HEK293 (cell line): Measurements from ENCODE around the gene C17orf50.

ENCODE experiments used
- CTCF ChIA-PET: fragments of 350-600 bp; formaldehyde crosslinking; extraction: SDS; loops from one replicate; lab custom pipeline; 2021; ENCODE audit warnings: antibody characterized with exemption; lab: Yijun Ruan, JAX
- POLR2A ChIA-PET: fragments of 300-600 bp; formaldehyde crosslinking; extraction: SDS; loops from one replicate; lab custom pipeline; 2020; ENCODE audit warnings: antibody characterized with exemption, inconsistent platforms; lab: Yijun Ruan, JAX
- H3K27ac ChIP-seq: fragments of 200-500 bp; sonication (Bioruptor generic); 2 replicates; pipeline ENCODE4 v1.5.1; 2014; ENCODE audit warnings: low read depth, low read length, control low read depth, inconsistent platforms; ENCODE audit errors: extremely low read depth
- H3K36me3 ChIP-seq, 2 experiments: fragments of 200-500 bp in 1 of 2; sonication (Bioruptor generic) in 1 of 2; 1 replicate in 1 of 2; 2 replicates in 1 of 2; pipeline ENCODE4 v1.5.1; 2014 to 2017; ENCODE audit warnings: inconsistent platforms in 2 of 2, low read length in 2 of 2; ENCODE audit not compliant: control insufficient read depth in 2 of 2, insufficient read depth in 1 of 2
- H3K4me1 ChIP-seq: fragments of 200-500 bp; sonication (Bioruptor generic); 2 replicates; pipeline ENCODE4 v1.5.1; 2014; ENCODE audit warnings: mild to moderate bottlenecking, low read length, inconsistent platforms; ENCODE audit not compliant: control insufficient read depth, insufficient read depth
- H3K4me3 ChIP-seq: 2 replicates; pipeline ENCODE4 v1.5.1; 2011; ENCODE audit warnings: low read depth, mild to moderate bottlenecking, control low read depth, low read length, moderate library complexity
- H3K9me3 ChIP-seq: fragments of 200-500 bp; sonication (Bioruptor generic); 2 replicates; pipeline ENCODE4 v1.5.1; 2014; ENCODE audit warnings: low read depth, low read length, inconsistent platforms; ENCODE audit not compliant: control insufficient read depth, insufficient read depth
- HOXD13 ChIP-seq: sonication (generic); formaldehyde crosslinking; IDR thresholded peaks from 2 replicates; pipeline ENCODE4 v1.8.0; 2022; ENCODE audit warnings: missing genetic modification reagents, borderline replicate concordance
- IKZF3 ChIP-seq: fragments of 450-650 bp; IDR thresholded peaks from 2 replicates; pipeline ENCODE4 v1.5.0; 2018; ENCODE audit warnings: missing biosample characterization, mild to moderate bottlenecking, missing genetic modification characterization, moderate library complexity
- ZBTB17 ChIP-seq: fragments of 450-650 bp; formaldehyde crosslinking; IDR thresholded peaks from 2 replicates; pipeline ENCODE4 v1.5.1; 2016; ENCODE audit warnings: missing biosample characterization, missing genetic modification characterization
- ZBTB21 ChIP-seq: fragments of 450-650 bp; formaldehyde crosslinking; IDR thresholded peaks from 2 replicates; pipeline ENCODE4 v1.5.1; 2017; ENCODE audit warnings: missing biosample characterization, missing genetic modification characterization
- ZBTB7A ChIP-seq: fragments of 450-650 bp; formaldehyde crosslinking; IDR thresholded peaks from 2 replicates; pipeline ENCODE4 v1.5.1; 2016; ENCODE audit warnings: low read depth, missing biosample characterization, missing genetic modification characterization
- ZBTB8A ChIP-seq: fragments of 450-650 bp; formaldehyde crosslinking; IDR thresholded peaks from 2 replicates; pipeline ENCODE4 v1.5.1; 2016; ENCODE audit warnings: missing biosample characterization, missing genetic modification characterization
- ZIC2 ChIP-seq: fragments of 450-650 bp; formaldehyde crosslinking; IDR thresholded peaks from 2 replicates; pipeline ENCODE4 v1.5.1; 2016; ENCODE audit warnings: missing biosample characterization, missing genetic modification characterization
- ZNF112 ChIP-seq: fragments of 450-650 bp; formaldehyde crosslinking; IDR thresholded peaks from 2 replicates; pipeline ENCODE4 v1.5.0; 2017; ENCODE audit warnings: missing biosample characterization, missing genetic modification characterization
- ZNF121 ChIP-seq: fragments of 450-650 bp; formaldehyde crosslinking; IDR thresholded peaks from 2 replicates; pipeline ENCODE4 v1.5.1; 2016; ENCODE audit warnings: missing biosample characterization, missing genetic modification characterization
- ZNF140 ChIP-seq: fragments of 450-650 bp; formaldehyde crosslinking; IDR thresholded peaks from 2 replicates; pipeline ENCODE4 v1.5.1; 2016; ENCODE audit warnings: missing biosample characterization, missing genetic modification characterization
- ZNF146 ChIP-seq: fragments of 450-650 bp; formaldehyde crosslinking; IDR thresholded peaks from 2 replicates; pipeline ENCODE4 v1.5.1; 2016; ENCODE audit warnings: missing biosample characterization, missing genetic modification characterization
- ZNF16 ChIP-seq: fragments of 450-650 bp; formaldehyde crosslinking; IDR thresholded peaks from 2 replicates; pipeline ENCODE4 v1.5.1; 2016; ENCODE audit warnings: low read depth, missing biosample characterization, missing genetic modification characterization
- ZNF324 ChIP-seq: fragments of 450-650 bp; formaldehyde crosslinking; IDR thresholded peaks from 2 replicates; pipeline ENCODE4 v1.5.1; 2016; ENCODE audit warnings: missing biosample characterization, missing genetic modification characterization
- ZNF350 ChIP-seq: fragments of 450-650 bp; formaldehyde crosslinking; IDR thresholded peaks from 2 replicates; pipeline ENCODE4 v1.5.0; 2017; ENCODE audit warnings: missing biosample characterization, mild to moderate bottlenecking, missing genetic modification characterization
- ZNF473 ChIP-seq: fragments of 450-650 bp; formaldehyde crosslinking; IDR thresholded peaks from 2 replicates; pipeline ENCODE4 v1.5.1; 2017; ENCODE audit warnings: missing biosample characterization, missing genetic modification characterization
- ZNF514 ChIP-seq: fragments of 450-650 bp; formaldehyde crosslinking; IDR thresholded peaks from 2 replicates; pipeline ENCODE4 v1.5.1; 2016; ENCODE audit warnings: missing biosample characterization, missing genetic modification characterization
- ZNF571 ChIP-seq: fragments of 450-650 bp; formaldehyde crosslinking; IDR thresholded peaks from 2 replicates; pipeline ENCODE4 v1.5.0; 2017; ENCODE audit warnings: missing biosample characterization, missing genetic modification characterization
- TF ChIP-seq, protein P1 (sequence below): sonication (generic); formaldehyde crosslinking; IDR thresholded peaks from 2 replicates; pipeline ENCODE4 v1.8.1; 2022; ENCODE audit warnings: mild to moderate bottlenecking, moderate library complexity, missing genetic modification reagents
- TF ChIP-seq, protein P2 (sequence below): fragments of 450-650 bp; formaldehyde crosslinking; IDR thresholded peaks from 2 replicates; pipeline ENCODE4; 2016; ENCODE audit warnings: missing biosample characterization, missing genetic modification characterization
- TF ChIP-seq, protein P3 (sequence below): fragments of 450-650 bp; formaldehyde crosslinking; IDR thresholded peaks from 2 replicates; pipeline ENCODE4 v1.5.1; 2016; ENCODE audit warnings: missing biosample characterization, missing genetic modification characterization
- TF ChIP-seq, protein P4 (sequence below): fragments of 450-650 bp; formaldehyde crosslinking; IDR thresholded peaks from 2 replicates; pipeline ENCODE4 v1.5.1; 2017; ENCODE audit warnings: missing biosample characterization, missing genetic modification characterization
- TF ChIP-seq, protein P5 (sequence below): fragments of 450-650 bp; formaldehyde crosslinking; IDR thresholded peaks from 2 replicates; pipeline ENCODE4 v1.5.1; 2016; ENCODE audit warnings: missing biosample characterization, missing genetic modification characterization

Gene C17orf50

DNA sequence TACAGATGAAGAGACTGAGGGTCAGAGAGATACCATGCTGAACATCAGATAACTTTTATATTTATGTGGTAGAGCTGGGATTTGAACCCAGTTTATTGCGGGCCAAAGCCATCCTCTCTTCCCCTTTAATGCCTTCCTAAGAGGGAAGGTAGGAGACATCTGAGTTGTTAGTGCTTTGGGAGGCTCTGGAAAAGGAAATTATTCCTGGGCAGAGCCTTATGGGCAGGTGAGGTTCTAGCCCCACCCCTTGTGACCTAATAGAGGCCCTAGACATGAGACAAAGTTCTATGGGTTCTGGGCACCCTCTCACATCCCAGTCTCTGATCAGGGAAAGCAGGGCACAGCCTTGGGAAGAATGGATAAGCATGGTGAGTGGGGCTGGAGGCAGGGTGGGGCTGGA, at the start of gene C17orf50:
Gene C17orf50, plus strand, starts transcription at position 301 of the 400 bp plus-strand sequence. Its CDS starts 55 bp downstream, at position 356.
- no peaks in the 10 kb centered on the region for H3K36me3 ChIP-seq
- H3K4me3 ChIP-seq, result no peak within 1 kb of the TSS
- TF ChIP-seq, protein P1, sequence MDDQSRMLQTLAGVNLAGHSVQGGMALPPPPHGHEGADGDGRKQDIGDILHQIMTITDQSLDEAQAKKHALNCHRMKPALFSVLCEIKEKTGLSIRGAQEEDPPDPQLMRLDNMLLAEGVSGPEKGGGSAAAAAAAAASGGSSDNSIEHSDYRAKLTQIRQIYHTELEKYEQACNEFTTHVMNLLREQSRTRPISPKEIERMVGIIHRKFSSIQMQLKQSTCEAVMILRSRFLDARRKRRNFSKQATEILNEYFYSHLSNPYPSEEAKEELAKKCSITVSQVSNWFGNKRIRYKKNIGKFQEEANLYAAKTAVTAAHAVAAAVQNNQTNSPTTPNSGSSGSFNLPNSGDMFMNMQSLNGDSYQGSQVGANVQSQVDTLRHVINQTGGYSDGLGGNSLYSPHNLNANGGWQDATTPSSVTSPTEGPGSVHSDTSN (CRISPR knock-in tag), result no peak
- no peak for TF ChIP-seq IKZF3
- no peak for TF ChIP-seq ZNF16 (tag by site-specific recombination)
- no peak for TF ChIP-seq ZNF324 (tag by site-specific recombination)
- no peak for TF ChIP-seq ZBTB21 (tag by site-specific recombination)
- no peak for TF ChIP-seq ZBTB7A
- no peak for TF ChIP-seq ZNF146 (tag by site-specific recombination)
- no peaks in the 10 kb centered on the region for H3K9me3 ChIP-seq
- POLR2A ChIA-PET, result no interaction called here
- CTCF ChIA-PET, result interaction anchor here (0.7 to 3.4 kb wide), 5 partner anchors 13 to 372 kb away, joined by 3 to 20 read pairs (median 6); partner anchors contain the start of gene SLFN12L
- H3K27ac ChIP-seq, result no peak within 1 kb of the TSS
- no peaks in the 10 kb centered on the region; the same call in 1 of the 2 replicates for H3K4me1 ChIP-seq

DNA sequence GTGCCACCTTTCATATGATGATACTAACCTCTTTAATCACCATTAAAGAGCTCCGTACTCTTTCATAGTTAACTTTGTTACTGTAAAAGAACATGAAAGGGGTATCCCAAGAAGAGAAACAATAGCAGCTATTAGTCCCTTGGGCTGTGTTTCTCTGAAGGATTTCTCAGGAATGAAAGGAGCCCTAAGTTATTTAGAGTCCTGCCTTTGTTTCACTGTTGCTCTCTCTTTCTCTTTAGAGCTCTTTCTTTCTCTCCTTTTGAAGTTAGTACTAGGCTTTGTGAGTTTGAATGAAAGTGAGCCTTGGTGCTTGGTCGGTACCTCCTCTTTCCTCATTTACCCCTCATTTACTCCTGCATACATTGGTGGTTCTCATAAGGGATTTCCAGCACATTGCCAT, 49.7 kb upstream of the C17orf50 start:
- peaks cover 28 to 62% of the 10 kb centered on the region in 2 experiments for H3K36me3 ChIP-seq
- peaks cover 2% of the 10 kb centered on the region; the same call in 1 of the 2 replicates for H3K4me1 ChIP-seq
- H3K4me3 ChIP-seq, result no peak overlapping the region
- no peak overlapping the region for H3K27ac ChIP-seq
- CTCF ChIA-PET, result interaction anchor here (0.6 to 2.3 kb wide), 3 partner anchors 21 to 37 kb away, joined by 3 to 14 read pairs (median 5); no protein-coding TSS in a partner anchor
- TF ChIP-seq ZNF514 (no peak), ZIC2 (tag by site-specific recombination) (no peak), ZNF112 (tag by site-specific recombination) (no peak)
- TF ChIP-seq, all 188 proteins: peak for 0
- no peaks in the 10 kb centered on the region for H3K9me3 ChIP-seq
- POLR2A ChIA-PET, result interaction anchor here (1.1 kb wide), 1 partner anchor 98 kb away, joined by 3 read pairs; the partner anchor contains the start of gene TAF15

DNA sequence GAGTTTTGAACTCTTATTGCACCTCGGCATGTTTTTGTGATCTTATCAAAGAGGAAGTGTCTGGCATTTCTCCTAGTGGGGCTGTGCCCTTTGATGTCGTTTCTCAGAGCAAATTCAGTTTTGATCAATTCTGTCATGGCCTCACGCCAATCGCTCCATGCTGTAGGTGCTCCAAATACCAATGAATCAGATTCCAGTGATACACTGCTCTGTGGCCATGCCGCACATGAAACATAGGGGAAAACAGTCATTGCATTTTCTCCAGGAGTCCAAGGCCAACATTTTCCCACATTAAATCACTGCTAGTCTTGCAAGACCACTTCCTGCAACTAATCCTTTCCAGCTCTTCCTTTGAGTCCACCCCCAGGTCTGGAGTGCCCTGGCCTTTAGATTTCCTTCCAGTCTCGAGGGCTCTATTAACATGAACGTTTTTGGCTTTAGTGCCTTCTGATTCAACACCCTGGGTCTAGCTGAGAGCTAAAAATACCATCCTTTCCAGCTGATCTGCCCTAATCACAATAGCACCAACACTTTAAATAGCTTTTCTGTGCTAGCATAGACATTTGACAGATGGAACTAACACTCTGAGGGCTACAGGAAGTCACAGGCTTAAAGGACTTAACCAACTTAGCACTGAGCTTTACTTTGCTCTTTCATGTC, 47.5 kb upstream of the C17orf50 start:
- Histone ChIP-seq H3K27ac (no peak overlapping the region), H3K9me3 (no peaks in the 10 kb centered on the region), H3K4me3 (no peak overlapping the region), H3K36me3 (peaks cover 31 to 84% of the 10 kb centered on the region in 2 experiments), H3K4me1 (peaks cover 10% of the 10 kb centered on the region)
- TF ChIP-seq ZBTB8A (tag by site-specific recombination) (no peak), ZNF121 (no peak), ZBTB17 (tag by site-specific recombination) (no peak)
- TF ChIP-seq, protein P2, sequence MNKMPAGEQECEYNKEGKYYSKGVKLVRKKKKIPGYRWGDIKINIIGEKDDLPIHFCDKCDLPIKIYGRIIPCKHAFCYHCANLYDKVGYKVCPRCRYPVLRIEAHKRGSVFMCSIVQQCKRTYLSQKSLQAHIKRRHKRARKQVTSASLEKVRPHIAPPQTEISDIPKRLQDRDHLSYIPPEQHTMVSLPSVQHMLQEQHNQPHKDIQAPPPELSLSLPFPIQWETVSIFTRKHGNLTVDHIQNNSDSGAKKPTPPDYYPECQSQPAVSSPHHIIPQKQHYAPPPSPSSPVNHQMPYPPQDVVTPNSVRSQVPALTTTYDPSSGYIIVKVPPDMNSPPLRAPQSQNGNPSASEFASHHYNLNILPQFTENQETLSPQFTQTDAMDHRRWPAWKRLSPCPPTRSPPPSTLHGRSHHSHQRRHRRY (tag by site-specific recombination), result no peak
- CTCF ChIA-PET, result interaction anchor here (0.5 to 0.7 kb wide), 2 partner anchors 8 to 9 kb away, joined by 3 to 4 read pairs; no protein-coding TSS in a partner anchor
- POLR2A ChIA-PET, result no interaction called here

DNA sequence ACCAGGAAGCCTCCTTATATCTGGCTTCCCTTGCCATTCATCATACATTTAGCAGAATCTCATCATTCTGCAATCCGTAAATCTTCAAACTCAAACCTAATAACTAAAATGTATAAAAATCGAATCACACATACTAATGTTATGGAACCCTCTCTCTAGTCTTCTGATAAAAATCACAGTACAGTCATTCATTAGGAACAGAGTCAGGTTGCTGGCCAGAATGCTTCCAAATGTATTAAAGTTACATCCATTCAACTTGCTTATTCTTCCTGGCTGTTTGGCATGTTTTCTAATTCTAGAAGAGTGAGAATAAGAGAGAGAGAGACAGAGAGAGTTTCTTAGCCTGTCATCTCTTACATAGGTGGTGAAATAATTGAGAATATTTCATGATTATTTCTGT, 45.7 kb upstream of the C17orf50 start:
- H3K27ac ChIP-seq, result no peak overlapping the region
- peaks cover 37 to 84% of the 10 kb centered on the region in 2 experiments for H3K36me3 ChIP-seq
- ChIA-PET POLR2A (no interaction called here), CTCF (no interaction called here)
- peaks cover 10% of the 10 kb centered on the region for H3K4me1 ChIP-seq
- no peak overlapping the region for H3K4me3 ChIP-seq
- no peaks in the 10 kb centered on the region for H3K9me3 ChIP-seq
- TF ChIP-seq ZNF350 (tag by site-specific recombination), result no peak
- TF ChIP-seq, protein P3, sequence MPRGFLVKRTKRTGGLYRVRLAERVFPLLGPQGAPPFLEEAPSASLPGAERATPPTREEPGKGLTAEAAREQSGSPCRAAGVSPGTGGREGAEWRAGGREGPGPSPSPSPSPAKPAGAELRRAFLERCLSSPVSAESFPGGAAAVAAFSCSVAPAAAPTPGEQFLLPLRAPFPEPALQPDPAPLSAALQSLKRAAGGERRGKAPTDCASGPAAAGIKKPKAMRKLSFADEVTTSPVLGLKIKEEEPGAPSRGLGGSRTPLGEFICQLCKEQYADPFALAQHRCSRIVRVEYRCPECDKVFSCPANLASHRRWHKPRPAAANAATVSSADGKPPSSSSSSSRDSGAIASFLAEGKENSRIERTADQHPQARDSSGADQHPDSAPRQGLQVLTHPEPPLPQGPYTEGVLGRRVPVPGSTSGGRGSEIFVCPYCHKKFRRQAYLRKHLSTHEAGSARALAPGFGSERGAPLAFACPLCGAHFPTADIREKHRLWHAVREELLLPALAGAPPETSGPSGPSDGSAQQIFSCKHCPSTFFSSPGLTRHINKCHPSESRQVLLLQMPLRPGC (tag by site-specific recombination), result no peak
- TF ChIP-seq ZNF140 (tag by site-specific recombination), result no peak
- no peak for TF ChIP-seq ZNF473 (tag by site-specific recombination)
- TF ChIP-seq HOXD13 (CRISPR knock-in tag), result no peak
- TF ChIP-seq, protein P4, sequence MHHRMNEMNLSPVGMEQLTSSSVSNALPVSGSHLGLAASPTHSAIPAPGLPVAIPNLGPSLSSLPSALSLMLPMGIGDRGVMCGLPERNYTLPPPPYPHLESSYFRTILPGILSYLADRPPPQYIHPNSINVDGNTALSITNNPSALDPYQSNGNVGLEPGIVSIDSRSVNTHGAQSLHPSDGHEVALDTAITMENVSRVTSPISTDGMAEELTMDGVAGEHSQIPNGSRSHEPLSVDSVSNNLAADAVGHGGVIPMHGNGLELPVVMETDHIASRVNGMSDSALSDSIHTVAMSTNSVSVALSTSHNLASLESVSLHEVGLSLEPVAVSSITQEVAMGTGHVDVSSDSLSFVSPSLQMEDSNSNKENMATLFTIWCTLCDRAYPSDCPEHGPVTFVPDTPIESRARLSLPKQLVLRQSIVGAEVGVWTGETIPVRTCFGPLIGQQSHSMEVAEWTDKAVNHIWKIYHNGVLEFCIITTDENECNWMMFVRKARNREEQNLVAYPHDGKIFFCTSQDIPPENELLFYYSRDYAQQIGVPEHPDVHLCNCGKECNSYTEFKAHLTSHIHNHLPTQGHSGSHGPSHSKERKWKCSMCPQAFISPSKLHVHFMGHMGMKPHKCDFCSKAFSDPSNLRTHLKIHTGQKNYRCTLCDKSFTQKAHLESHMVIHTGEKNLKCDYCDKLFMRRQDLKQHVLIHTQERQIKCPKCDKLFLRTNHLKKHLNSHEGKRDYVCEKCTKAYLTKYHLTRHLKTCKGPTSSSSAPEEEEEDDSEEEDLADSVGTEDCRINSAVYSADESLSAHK (tag by site-specific recombination), result no peak
- TF ChIP-seq ZNF571, result no peak
- no peak for TF ChIP-seq ZBTB21 (tag by site-specific recombination)
- TF ChIP-seq, protein P5, sequence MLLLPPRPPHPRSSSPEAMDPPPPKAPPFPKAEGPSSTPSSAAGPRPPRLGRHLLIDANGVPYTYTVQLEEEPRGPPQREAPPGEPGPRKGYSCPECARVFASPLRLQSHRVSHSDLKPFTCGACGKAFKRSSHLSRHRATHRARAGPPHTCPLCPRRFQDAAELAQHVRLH (tag by site-specific recombination), result no peak
